VCaP (cell line): ENCODE results near the gene VWF.
A peak's percentile ranks its signal among the peaks of the same experiment; 100 is the strongest.

Experiments used
- H3K27ac ChIP-seq: fragments of 450-650 bp; 2 replicates; pipeline ENCODE4 v1.5.1; 2017
- TF ChIP-seq, protein P1 (sequence below): fragments of 450-650 bp; conservative IDR thresholded peaks from 2 replicates; pipeline ENCODE4 v1.5.1; 2017; ENCODE audit warnings: mild to moderate bottlenecking, moderate library complexity

The VWF gene

DNA sequence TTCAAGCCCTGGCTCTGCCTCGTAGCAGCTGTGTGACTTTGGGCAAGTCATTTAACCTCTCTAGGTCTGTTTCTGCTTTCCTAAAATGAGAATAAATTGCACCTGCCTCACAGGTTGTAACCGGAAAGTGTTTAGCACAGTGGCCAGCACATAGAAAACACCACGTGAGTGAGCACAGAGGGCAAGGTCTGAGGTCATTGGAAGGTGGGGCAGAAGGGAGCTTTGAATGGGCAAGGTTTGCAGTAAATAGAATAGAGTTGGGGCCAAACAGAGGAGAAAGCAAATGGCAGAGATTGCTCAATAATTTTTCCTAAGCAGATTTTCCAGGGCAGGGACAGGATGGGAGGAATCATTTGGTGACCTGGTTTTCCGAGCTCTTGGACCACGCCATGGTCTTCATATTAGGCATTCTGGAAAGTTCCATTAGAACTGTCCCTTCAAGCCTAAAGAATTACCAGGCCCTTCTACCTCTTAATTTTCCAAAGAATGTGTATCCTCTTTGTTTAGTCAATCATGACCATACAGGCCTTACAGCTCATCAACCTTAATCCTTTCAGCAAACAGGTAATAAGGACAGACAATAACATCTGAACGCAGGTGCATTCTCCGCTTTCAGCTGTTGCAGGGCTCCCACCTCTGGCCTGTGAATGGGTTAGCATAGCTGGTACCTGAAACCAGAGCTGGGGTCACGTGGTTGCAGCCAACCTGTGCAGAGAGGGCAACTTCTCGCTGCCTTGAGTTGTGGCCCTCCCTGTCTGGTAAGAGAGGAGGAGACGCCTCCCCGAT is 53.8 kb downstream of the VWF start:
- TF ChIP-seq, protein P1, sequence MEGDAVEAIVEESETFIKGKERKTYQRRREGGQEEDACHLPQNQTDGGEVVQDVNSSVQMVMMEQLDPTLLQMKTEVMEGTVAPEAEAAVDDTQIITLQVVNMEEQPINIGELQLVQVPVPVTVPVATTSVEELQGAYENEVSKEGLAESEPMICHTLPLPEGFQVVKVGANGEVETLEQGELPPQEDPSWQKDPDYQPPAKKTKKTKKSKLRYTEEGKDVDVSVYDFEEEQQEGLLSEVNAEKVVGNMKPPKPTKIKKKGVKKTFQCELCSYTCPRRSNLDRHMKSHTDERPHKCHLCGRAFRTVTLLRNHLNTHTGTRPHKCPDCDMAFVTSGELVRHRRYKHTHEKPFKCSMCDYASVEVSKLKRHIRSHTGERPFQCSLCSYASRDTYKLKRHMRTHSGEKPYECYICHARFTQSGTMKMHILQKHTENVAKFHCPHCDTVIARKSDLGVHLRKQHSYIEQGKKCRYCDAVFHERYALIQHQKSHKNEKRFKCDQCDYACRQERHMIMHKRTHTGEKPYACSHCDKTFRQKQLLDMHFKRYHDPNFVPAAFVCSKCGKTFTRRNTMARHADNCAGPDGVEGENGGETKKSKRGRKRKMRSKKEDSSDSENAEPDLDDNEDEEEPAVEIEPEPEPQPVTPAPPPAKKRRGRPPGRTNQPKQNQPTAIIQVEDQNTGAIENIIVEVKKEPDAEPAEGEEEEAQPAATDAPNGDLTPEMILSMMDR, result no peak
- no peak overlapping the region for H3K27ac ChIP-seq

GRCh38 chr12:6069437-6070093 is 54.9 kb downstream of the VWF start:
- TF ChIP-seq, protein P1, result no peak
- no peak overlapping the region for H3K27ac ChIP-seq

GRCh38 chr12:6068227-6068626 is 56.2 kb downstream of the VWF start:
- TF ChIP-seq, protein P1, result no peak
- H3K27ac ChIP-seq, result no peak overlapping the region

GRCh38 chr12:6067152-6067916 is 57.1 kb downstream of the VWF start:
- TF ChIP-seq, protein P1, result peak; percentile 67
- peak overlapping the region; percentile 14; the same call in 1 of the 2 replicates for H3K27ac ChIP-seq

DNA sequence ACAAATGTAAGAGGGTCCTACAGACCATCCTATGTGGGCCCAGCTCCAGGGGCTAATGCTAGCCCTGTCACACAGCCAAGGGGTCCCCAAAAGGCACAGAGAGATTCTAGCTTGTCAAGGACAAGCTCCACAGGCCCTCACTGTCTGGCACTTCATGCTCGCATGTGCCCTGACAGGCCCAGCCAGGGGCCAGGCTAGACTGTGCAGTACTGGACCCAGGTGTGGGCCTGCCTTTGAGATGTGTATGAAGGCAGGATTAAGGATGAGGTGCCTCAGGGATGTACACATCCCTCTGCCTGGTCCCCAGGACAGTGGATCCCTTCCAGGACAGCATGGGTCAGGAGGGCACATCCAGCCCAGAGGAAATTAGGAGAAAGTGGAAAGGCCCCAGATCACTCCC is 57.8 kb downstream of the VWF start:
- TF ChIP-seq, protein P1, result no peak
- H3K27ac ChIP-seq, result peak overlapping the region; percentile 14; the same call in 1 of the 2 replicates

DNA sequence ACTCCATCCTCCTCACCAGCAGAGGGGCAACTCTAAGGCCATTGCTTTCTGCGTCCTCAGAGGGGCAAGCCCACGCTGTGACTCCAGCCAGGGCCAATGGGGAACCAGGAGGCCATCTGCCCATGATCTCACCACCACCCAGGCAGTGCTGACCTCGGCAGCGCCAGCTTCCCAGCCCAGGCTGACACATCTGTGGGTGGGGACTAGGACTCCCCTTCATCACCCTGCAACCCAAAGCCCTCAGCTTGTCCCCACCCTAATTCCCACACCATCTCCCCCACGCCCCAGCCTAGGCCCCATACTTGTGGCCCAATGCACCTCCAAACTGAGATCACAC is 58.6 kb downstream of the VWF start:
- H3K27ac ChIP-seq, result no peak overlapping the region
- TF ChIP-seq, protein P1, result no peak
